Mucosa of rectum (tissue), 2 donors: ENCODE measurements around the gene IMMP2L.

ENCODE experiments used
- H3K27ac ChIP-seq, 2 donors: one replicate each; pipeline ENCODE4 v1.7.0; 2013; ENCODE audit warnings: inconsistent platforms in 2 of 2, low read depth in 2 of 2, low read length in 2 of 2
- H3K27me3 ChIP-seq, 2 donors: one replicate each; pipeline ENCODE4 v1.7.0; 2013; ENCODE audit warnings: low read length in 2 of 2; ENCODE audit not compliant: control insufficient read depth in 2 of 2, insufficient read depth in 2 of 2
- H3K36me3 ChIP-seq, 2 donors: one replicate each; pipeline ENCODE4 v1.7.0; 2013; ENCODE audit warnings: low read length in 2 of 2; ENCODE audit not compliant: control insufficient read depth in 2 of 2, insufficient read depth in 2 of 2
- H3K4me1 ChIP-seq, 2 donors: one replicate each; pipeline ENCODE4 v1.7.0; 2013; ENCODE audit warnings: low read length in 2 of 2, mild to moderate bottlenecking in 1 of 2; ENCODE audit not compliant: control insufficient read depth in 2 of 2, insufficient read depth in 2 of 2
- H3K4me3 ChIP-seq, 2 donors: one replicate each; pipeline ENCODE4 v1.7.0; 2013; ENCODE audit warnings: low read length in 2 of 2
- H3K9ac ChIP-seq, 2 donors: one replicate each; pipeline ENCODE4 v1.7.0; 2013; ENCODE audit warnings: low read length in 2 of 2, low read depth in 1 of 2, mild to moderate bottlenecking in 1 of 2
- H3K9me3 ChIP-seq, 2 donors: one replicate each; pipeline ENCODE4 v1.7.0; 2013; ENCODE audit warnings: low read length in 2 of 2; ENCODE audit not compliant: control insufficient read depth in 2 of 2
- donor health status: healthy.
- donor health status: Normal muscosa, but diverticular disease.

Gene IMMP2L

DNA sequence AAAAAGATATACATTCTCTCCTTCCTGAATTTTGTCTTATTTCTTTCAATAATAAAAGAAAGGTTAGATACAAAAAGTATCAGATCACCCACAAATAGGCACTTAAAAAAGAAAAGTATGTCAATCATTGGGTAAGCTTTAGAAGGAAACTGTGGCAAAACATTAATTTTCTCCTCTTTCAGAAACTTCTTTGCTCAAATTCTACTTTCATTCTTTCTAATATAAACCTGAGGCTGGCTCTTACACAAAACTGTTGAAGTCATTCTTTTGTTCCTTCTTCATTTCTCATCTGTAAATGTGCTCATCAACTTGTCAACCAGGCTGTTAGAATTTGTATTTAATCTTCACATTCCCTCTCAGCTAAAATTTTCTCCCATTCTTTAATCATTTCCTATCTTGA lies 346.7 kb downstream of the IMMP2L start:
- H3K27me3 ChIP-seq = no peaks in the 10 kb centered on the region
- H3K9ac ChIP-seq = no peak overlapping the region
- H3K4me3 ChIP-seq = no peak overlapping the region
- H3K36me3 ChIP-seq = no peaks in the 10 kb centered on the region
- H3K27ac ChIP-seq = no peak overlapping the region
- no peaks in the 10 kb centered on the region for H3K4me1 ChIP-seq
- H3K9me3 ChIP-seq = no peaks in the 10 kb centered on the region

DNA sequence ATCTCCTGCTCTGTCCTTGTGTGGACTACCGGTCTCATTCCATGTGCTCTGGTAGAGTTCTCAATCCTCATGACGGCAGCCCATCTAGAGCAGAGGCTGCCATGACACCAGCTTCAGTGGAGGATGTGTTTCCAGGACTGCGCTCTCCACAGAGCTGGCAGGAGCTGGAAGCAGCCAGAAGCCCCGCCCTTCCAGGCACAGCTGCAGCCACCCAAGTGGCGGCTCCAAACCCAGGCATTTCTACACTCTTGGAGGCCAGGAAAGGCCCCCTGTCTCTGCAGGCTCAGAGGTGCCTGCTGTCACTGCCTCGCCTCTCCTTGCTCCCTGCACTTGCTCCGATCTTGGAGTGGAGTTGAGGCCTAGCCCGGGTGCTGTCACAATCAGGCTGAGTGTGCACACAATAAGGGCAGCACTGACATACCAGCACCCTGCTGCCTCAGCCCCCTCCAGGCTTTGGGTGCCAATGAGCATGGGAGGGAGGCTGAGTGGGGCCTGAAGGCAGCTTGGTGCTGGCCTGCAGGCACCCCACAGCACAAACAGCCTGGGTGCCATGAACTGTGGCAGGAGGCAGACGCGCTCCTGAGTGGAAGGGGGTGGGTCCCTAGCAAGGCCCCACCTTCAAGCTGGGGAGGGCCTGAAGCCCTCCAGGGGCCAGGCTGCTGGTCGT lies 349.3 kb downstream of the IMMP2L start:
- Histone ChIP-seq H3K4me1 (no peaks in the 10 kb centered on the region), H3K4me3 (no peak overlapping the region), H3K9ac (no peak overlapping the region), H3K9me3 (no peaks in the 10 kb centered on the region), H3K36me3 (no peaks in the 10 kb centered on the region), H3K27ac (no peak overlapping the region), H3K27me3 (no peaks in the 10 kb centered on the region)

DNA sequence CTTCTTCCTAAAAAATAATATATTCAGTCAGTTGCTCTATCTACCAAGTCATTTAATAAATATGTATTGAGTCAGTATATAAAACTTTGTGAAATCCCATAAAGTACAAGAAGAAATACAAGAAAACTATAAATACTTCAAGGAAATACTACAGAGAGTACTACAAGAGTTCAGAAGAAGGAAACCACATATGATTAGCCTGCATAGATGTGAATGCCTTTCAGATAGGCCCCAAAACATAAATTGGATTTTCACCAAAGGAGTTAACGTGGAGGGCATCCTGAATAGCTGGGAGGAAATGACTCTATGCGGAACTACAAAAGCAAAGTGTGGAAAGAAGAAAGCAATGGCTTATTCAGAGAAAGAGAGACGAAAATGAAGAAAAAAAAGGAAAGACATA lies 351.3 kb downstream of the IMMP2L start:
- no peaks in the 10 kb centered on the region for H3K27me3 ChIP-seq
- H3K27ac ChIP-seq = no peak overlapping the region
- H3K9ac ChIP-seq = no peak overlapping the region

DNA sequence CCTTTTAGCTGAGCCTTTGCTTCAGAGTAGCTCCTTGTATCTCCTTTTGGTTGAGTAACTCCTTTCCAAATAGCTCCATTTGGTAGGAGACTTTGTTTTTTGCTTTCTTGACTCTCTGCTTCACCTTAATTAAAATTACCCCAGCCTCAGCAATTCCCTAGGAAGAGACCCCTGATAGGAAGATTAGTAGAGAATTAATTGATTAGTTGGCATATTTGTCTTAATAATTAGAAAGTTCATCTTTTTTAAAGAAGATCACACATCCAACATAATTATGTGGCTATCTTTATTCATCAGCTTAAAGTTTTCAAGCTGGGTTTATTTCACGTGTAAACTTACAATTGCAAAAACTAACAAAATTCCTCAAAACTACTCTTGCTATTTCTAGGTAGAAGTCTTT lies 352.2 kb downstream of the IMMP2L start:
- Histone ChIP-seq H3K27ac (no peak overlapping the region), H3K4me3 (no peak overlapping the region), H3K27me3 (no peaks in the 10 kb centered on the region), H3K9ac (no peak overlapping the region), H3K4me1 (no peaks in the 10 kb centered on the region), H3K9me3 (no peaks in the 10 kb centered on the region), H3K36me3 (no peaks in the 10 kb centered on the region)

More for the DNA sequence above, 351.3 kb downstream of the IMMP2L start:
- no peaks in the 10 kb centered on the region for H3K36me3 ChIP-seq
- no peak overlapping the region for H3K4me3 ChIP-seq
- no peaks in the 10 kb centered on the region for H3K4me1 ChIP-seq
- H3K9me3 ChIP-seq = no peaks in the 10 kb centered on the region

DNA sequence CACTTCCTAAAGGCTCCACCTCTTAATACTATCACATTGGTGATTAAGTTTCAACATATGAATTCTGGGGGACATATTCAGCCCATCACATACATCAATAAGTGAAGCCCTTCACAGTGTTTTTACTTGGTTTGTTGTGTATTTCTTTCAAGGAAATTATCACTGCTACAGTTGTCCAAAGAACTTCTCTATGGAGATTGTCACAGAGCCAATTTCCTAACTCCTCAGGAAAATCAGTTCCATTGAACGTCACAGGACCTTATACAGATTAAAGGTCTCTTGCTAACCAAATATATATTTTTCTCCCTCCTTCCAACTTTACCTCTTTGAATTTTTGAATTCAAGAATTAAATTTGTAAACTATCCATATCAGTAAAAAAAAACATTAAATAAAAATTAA lies 357.0 kb downstream of the IMMP2L start:
- Histone ChIP-seq H3K4me1 (no peaks in the 10 kb centered on the region), H3K9me3 (no peaks in the 10 kb centered on the region), H3K27me3 (no peaks in the 10 kb centered on the region), H3K27ac (no peak overlapping the region), H3K4me3 (no peak overlapping the region), H3K9ac (no peak overlapping the region), H3K36me3 (no peaks in the 10 kb centered on the region)

DNA sequence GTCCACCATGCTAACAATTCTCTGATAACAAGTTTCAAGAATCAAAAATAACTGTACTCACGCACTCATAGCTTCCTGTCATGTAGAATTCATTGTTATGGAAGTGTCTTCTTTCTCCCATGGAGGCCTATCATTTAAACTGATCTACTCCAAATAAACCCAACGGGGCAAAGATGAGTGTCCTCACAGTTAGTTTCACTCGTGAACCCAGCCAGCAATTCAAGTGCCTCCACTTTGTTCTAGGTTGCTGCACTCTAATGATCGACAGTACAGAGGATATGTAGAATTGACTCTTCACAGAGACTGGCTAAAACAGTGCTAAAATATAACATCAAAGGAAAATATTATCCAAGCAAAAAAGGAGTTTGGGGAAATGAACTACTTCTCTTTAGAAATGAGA lies 360.0 kb downstream of the IMMP2L start:
- H3K9ac ChIP-seq = no peak overlapping the region
- no peaks in the 10 kb centered on the region for H3K27me3 ChIP-seq
- no peaks in the 10 kb centered on the region for H3K36me3 ChIP-seq
- no peaks in the 10 kb centered on the region for H3K9me3 ChIP-seq
- no peaks in the 10 kb centered on the region for H3K4me1 ChIP-seq
- H3K4me3 ChIP-seq = no peak overlapping the region
- no peak overlapping the region for H3K27ac ChIP-seq

DNA sequence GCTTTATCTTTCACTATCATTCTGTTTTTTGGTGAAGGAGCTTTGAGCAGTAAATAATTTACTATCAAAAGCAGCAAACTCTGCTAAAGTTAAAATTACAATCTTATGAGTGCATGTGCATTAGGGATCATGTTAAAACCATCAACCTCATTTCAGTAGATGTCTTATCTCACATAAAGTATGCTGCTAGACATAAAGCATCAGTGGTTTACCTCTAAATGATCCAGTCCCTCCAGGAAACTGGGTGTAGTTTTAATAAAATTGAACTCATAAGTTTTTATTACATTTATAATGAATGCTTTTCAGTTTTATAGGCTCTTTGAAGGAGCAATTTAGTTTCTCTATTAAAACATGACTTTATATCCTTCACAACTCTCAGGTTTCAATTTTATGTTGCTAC lies 362.6 kb downstream of the IMMP2L start:
- no peaks in the 10 kb centered on the region for H3K4me1 ChIP-seq
- no peak overlapping the region for H3K9ac ChIP-seq
- no peaks in the 10 kb centered on the region for H3K36me3 ChIP-seq
- no peaks in the 10 kb centered on the region for H3K9me3 ChIP-seq
- H3K27ac ChIP-seq = no peak overlapping the region
- no peaks in the 10 kb centered on the region for H3K27me3 ChIP-seq
- no peak overlapping the region for H3K4me3 ChIP-seq

DNA sequence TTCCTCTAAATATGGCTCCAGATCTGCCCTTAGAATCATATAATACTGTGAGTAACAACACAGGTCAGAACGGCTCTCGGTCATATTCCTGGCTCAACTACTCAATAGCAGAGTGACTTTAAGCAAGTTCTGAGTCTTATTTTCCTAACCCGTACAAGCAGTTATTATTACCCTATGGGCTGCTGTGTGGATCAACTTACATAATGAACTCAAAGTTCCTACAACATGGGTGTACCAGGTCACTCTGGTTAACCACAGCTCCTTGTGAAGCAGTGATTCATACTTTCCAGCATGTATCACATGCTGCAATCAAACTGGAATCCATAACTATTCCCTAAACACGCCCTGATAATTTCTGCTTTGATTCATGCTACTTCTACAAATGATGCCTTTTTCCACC lies 364.0 kb downstream of the IMMP2L start:
- no peak overlapping the region for H3K9ac ChIP-seq
- H3K27ac ChIP-seq = no peak overlapping the region
- H3K9me3 ChIP-seq = no peaks in the 10 kb centered on the region
- no peaks in the 10 kb centered on the region for H3K27me3 ChIP-seq
- no peak overlapping the region for H3K4me3 ChIP-seq
- H3K4me1 ChIP-seq = no peaks in the 10 kb centered on the region
- H3K36me3 ChIP-seq = no peaks in the 10 kb centered on the region

DNA sequence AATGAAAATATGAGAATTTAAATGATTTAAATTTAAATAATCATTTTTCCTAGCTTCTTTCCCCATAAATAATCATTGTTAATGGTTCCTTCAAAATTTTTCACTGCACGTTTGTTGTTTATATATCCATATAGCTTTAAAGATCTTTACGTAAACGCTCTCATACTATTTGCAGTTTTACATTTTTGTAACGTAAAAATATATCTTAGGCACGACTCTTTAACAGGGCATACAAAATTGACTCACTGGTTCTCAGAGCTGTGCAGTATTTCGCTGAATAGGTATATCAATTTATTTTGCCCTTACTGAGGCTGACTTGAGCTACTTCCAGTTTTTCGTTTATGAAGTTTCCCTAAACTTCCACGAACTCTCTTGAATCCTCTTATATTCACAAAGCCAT lies 365.6 kb downstream of the IMMP2L start:
- no peaks in the 10 kb centered on the region for H3K27me3 ChIP-seq
- H3K4me1 ChIP-seq = no peaks in the 10 kb centered on the region
- H3K9ac ChIP-seq = no peak overlapping the region
- H3K36me3 ChIP-seq = no peaks in the 10 kb centered on the region
- H3K27ac ChIP-seq = no peak overlapping the region
- no peak overlapping the region for H3K4me3 ChIP-seq
- H3K9me3 ChIP-seq = no peaks in the 10 kb centered on the region

DNA sequence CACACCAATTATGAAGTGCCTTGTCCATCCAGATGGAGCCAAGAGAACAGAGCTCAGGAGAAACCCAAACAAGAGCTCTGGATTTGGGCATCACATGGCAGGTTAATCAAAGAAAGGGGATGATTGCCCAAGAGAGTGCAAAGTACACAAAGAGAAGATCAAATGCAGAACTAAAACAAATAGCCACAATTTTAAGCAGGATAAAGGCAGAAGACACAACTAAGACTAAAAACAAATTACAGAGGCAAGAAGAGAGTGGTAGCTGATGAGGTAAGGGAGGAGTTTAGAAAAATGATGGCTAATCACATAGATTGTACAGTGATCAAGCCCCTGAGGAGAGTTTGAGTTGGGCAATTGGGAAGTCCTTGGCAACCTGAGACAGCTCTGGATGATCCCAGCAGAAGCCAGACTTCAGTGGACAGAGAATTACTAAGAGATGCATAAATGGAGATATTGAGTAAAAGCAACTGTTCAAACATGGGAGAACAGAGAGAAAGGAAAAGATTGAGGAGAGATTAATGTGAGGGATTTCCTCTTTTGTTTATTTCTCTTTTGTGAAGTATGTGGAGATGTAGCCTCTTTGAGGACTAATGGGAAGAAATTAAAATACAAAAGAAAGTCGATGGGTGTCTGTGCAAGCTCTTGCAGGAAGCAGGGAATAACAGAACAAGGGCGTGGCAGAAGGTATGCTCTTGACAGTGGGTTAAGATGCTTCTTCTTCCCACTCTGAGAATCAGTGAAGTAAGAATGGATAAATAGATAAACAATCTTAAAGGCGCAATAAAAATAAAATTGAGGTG lies 369.5 kb downstream of the IMMP2L start:
- Histone ChIP-seq H3K27me3 (no peaks in the 10 kb centered on the region), H3K36me3 (no peaks in the 10 kb centered on the region), H3K9me3 (no peaks in the 10 kb centered on the region), H3K4me3 (no peak overlapping the region), H3K9ac (no peak overlapping the region), H3K4me1 (no peaks in the 10 kb centered on the region), H3K27ac (no peak overlapping the region)
